HUDEP-2 (cell line): ENCODE results near the gene ORC5.
"Not testable (repeated sequence)": the region's sequence is repeated elsewhere in the genome, so short reads cannot be mapped to it uniquely, and the experiment has no call there.

ENCODE experiments used
- DNase-seq, 76 experiments: peaks; one replicate each; lab custom pipeline; 2025; ENCODE audit not compliant: unreplicated experiment in 76 of 76; lab: John Stamatoyannopoulos, UW

ORC5 gene

GRCh38 chr7:104196161-104196560 is 11.7 kb downstream of the ORC5 start:
- DNase-seq: no peak

DNA sequence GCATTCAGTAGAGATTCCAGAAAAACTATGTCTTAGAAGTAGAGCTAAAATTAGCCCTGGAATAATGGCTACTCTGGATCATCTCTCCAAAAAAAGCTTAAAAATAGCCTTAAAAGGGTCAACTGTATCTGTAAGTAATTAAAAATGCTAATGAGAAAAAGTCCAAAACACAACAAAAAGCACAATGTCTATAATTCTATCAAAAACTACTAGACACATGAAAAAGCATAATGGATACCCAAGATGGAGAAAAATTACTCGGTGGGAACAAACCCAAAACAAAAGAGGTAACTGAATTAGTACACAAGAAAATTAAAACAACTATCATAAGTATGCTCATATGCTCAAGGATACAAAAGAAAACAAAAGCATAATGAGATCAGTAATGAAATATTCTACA is 15.4 kb downstream of the ORC5 start:
- no peak for DNase-seq

DNA sequence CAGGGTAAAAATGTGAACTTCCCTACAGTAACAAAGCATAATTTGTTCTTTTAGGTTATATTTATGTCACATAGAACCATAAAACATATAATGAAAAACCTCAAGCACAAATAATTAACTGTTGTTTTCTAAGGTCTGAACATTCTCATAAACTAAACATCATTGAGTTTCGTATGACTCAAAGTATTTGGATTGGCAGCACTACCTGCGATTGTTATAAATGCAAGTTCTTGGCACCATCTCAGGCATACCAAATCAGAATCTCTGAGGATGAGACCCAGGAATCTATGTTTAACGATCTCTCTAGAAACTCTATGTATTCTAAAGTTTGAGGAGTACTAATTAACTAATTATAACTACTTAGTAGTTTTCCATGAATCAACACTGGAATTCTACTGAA is 22.5 kb downstream of the ORC5 start:
- no peak for DNase-seq

- no peak for DNase-seq
Observed at GRCh38 chr7:104179178-104179577, 28.6 kb downstream of the ORC5 start.

DNA sequence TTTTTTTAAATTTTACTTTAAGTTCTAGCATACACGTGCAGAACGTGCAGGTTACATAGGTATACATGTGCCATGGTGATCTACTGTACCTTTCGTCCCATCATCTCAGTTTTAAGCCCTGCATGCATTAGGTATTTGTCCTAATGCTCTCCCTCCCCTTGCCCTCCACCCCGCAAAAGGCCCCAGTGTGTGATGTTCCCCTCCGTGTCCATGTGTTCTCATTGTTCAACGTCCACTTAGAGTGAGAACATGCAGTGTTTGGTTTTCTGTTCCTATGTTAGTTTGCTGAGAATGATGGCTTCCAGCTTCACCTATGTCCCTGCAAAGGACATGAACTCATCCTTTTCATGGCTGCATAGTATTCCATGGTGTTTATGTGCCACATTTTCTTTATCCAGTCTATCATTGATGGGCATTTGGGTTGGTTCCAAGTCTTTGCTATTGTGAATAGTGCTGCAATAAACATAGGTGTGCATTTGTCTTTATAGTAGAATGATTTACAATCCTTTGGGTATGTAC is 30.2 kb downstream of the ORC5 start:
- DNase-seq: not testable (repeated sequence)

- no peak for DNase-seq
Observed at GRCh38 chr7:104176332-104176731, 31.5 kb downstream of the ORC5 start.

DNA sequence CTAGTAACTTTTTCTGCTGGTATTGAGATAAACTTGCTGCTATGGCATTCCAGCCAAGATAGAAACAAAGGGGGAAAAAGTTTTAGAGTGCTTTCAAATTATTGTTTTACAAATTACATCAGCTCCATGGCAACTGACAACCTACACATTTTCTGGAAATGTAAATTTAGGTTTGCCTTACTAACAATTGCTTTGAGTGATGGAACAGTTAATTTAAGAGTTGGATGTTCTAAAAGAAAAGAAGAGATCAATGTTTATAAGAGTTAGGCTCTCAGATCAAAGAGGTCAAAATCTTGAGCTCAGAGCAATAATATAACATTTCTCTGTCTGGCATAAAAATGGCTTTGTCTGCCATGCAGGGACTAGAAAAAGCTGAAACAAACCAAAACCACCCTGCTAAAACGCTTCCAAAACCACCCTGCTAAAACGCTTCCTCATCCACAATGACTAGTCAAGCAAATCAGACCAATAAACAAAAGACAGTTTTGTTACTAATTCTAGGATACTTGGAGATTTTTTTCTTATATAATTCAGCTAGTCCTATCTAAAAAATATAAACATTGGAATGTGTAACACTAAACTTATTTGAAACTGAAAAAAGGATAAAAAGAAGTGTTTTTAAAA is 32.3 kb downstream of the ORC5 start:
- DNase-seq: peak in 1 of 76 experiments; percentile 5

DNA sequence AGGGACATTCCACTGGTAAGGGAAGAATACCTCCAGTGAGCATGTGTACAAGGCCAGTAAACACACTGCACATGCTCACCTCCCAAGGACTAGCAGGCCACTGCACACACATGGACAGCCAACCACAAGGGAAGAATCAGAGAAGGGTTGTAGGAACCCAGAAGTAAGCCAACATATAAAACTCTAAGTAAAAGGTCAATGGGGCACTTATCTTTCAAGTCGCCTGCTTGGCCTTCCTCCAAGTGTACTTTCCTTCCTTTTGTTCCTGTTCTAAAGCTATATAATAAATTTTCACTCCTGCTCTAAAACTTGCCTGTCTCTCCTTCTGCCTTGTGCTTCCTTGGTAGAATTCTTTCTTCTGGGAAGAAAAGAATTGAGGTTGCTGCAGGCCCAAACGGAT is 33.0 kb downstream of the ORC5 start:
- peak in 15 of 76 experiments; percentile 9 to 38 (median 21) for DNase-seq

GRCh38 chr7:104162081-104162480 is 45.7 kb downstream of the ORC5 start:
- DNase-seq: no peak

GRCh38 chr7:104161244-104161643 is 46.6 kb downstream of the ORC5 start:
- DNase-seq: no peak

- peak in 10 of 76 experiments; percentile 2 to 39 (median 16) for DNase-seq
Observed at GRCh38 chr7:104160375-104160774, 47.4 kb downstream of the ORC5 start.

DNA sequence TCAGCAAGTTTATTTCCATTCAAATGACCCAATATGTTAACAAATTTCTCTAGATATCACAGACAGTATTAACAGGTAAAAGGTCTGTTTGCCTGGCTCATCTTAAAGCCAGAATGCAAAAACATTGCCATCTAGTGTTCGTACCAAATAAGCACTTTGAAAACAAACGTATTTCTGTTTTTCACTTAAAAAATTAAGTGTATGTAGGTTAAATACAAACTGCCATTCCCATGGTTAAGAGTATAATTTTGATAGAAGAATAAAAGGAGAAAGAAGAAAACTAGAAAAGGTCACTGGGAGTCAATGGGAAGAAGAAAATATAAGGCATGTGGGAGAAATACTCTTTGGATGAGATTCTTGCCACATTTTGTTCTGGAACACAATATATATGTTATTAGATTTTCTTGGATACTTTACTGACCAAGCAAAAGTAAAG is 51.0 kb downstream of the ORC5 start:
- peak in 17 of 76 experiments; percentile 2 to 44 (median 24) for DNase-seq

GRCh38 chr7:104153287-104153686 is 54.5 kb downstream of the ORC5 start:
- DNase-seq: no peak

DNA sequence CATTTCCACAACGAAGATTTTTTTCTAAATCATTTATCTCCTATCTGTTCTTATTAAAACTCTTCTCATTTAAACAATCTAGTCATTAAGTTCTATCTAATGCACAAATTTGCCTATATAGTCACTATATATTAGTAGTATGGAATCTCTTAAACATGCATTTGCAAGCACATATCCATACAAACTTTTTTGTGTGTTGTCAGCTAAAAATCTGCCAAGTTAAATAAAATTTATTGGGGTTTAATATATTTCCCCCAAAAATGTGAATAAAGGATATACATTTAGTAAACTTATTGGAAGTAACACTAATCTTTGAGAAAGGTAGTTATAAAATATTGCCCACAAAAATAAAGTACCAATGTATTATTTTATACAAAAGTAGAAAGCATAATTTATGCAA is 55.3 kb downstream of the ORC5 start:
- DNase-seq: no peak

GRCh38 chr7:104150470-104150869 is 57.3 kb downstream of the ORC5 start:
- DNase-seq: no peak

- DNase-seq: no peak
Observed at GRCh38 chr7:104149822-104150221, 58.0 kb downstream of the ORC5 start.

GRCh38 chr7:104142147-104142546 is 65.7 kb downstream of the ORC5 start:
- no peak for DNase-seq

DNA sequence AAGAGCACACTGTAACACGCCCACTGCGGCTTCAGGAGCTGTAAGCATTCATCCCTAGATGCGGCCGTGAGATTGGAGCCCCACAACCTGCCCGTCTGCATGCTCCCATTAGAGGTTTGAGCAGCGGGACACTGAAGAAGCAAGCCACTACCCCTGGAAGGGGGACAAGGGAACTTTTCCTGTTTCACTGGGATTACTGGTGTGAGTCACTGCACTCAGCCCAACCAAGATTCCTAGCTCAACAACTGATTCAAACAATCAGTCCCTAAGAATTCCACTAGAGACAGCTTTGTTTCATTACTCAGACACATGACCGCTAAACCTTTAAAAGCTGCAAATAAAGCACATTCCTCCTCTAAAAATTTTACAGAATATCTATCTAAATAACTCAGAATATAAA is 69.8 kb downstream of the ORC5 start:
- no peak for DNase-seq

GRCh38 chr7:104137511-104137910 is 70.3 kb downstream of the ORC5 start:
- DNase-seq: no peak

GRCh38 chr7:104136981-104137380 is 70.8 kb downstream of the ORC5 start:
- DNase-seq: no peak

DNA sequence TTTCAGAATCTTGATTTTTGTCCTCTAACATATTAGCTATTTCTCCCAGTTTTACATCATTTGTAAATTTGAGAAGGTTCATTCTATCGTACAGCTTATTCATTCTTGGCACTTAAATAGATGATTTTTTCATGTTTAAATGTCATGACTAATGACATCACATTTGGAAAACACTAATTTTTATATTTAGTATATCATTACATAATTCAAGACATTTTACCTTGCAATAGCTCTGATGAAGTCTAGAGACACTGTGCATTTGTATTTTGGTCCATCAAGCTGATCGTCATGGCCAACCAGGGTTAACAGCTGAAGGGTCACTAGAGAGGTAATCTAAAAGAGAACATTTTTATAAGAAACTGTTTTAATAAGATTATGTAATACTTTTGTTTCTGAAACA is 71.3 kb downstream of the ORC5 start:
- DNase-seq: no peak

DNA sequence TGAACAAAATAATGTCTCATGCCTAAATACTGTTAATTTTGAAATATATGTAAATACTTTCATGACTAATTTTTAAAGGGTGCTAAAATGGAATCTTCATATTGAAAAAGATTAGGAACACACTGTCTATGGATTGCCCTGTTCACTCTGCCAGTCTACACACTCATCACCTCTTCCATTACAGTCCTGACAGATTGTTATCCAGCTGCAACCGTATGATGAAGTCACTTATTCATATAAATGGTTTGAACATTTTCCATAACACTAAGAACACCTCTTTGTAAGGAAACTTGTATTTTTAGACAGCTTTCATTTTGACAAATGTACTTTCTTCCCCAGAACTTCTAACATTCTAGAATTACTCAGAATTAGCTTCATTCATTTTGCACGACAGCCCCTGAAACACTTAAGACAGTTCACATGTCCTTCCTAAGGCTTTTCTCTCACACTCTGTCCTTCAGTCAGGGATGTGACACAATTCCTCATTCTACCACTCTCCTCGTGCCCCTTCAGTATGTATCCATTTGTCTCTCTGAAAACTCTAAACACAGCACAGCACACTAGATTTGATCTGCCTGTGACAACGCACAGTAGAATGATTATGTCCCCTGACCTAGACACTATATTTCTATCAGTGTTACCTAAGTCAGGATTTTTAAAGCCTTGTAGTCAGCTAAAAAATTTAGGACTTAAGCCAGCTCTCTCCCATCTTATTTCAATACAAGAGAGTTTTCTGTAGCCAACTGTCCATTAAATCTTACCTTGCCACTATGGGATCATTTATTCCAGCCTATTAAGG is 71.9 kb downstream of the ORC5 start:
- peak in 1 of 76 experiments; percentile 2 for DNase-seq
